Measurements from ENCODE around the gene THEM5.
"Not testable (repeated sequence)": the region's sequence is repeated elsewhere in the genome, so short reads cannot be mapped to it uniquely, and the experiment has no call there.

Gene THEM5

DNA sequence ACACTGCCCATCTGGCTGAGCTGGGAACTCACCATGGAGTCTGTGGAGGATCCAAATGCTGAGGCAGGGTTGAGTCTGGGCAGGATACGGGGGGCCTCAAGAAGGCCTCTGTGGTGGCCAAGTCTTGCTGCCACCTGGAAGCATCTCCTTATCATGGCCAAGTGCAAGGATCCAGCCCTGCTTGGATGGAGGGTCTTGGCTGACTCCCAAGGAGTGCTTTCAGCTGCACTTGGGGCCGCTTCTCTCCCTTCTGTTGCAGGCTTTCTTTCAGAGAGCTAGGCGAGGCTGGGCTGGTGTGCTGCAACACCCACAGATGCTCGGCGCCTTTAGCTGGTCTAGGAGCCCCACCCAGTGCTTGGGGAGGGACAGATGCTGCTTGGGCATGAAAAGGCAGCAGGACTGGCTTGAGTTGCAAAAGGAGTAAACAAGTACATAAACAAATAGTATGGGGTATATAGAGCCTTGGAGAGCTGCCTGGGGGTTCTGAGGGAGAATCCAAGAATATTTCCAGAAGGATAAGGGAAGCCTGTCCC lies at the start of gene THEM5:
Gene THEM5 (minus strand): TSS at position 302 of the 533 bp plus-strand sequence. CDS start 147 bp downstream, at position 155.
- DNase-seq: no peak

GRCh38 chr1:151902858-151903257 lies 49.3 kb upstream of the THEM5 start:
- DNase-seq: no peak

GRCh38 chr1:151900804-151901203 lies 47.3 kb upstream of the THEM5 start:
- not testable (repeated sequence) for DNase-seq

DNA sequence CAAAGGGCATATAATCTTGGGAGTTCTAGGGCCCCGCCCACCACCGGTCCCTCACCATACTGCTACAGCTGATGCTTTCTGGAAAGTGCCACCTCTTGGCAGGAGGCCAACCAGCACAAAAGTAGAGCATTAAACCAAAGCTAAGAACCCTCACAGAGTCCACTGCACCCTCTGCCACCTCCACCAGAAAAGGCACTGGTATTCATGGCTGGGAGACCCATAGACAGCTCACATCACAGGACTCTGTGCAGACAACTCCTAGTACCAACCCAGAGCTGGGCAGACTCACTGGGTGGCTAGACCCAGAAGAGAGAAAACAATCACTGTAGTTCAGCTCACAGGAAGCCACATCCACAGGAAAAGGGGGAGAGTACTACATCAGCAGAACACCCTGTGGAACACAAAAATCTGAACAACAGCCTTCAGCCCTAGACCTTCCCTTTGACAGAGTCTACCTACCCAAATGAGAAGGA lies 45.0 kb upstream of the THEM5 start:
- no peak for DNase-seq

DNA sequence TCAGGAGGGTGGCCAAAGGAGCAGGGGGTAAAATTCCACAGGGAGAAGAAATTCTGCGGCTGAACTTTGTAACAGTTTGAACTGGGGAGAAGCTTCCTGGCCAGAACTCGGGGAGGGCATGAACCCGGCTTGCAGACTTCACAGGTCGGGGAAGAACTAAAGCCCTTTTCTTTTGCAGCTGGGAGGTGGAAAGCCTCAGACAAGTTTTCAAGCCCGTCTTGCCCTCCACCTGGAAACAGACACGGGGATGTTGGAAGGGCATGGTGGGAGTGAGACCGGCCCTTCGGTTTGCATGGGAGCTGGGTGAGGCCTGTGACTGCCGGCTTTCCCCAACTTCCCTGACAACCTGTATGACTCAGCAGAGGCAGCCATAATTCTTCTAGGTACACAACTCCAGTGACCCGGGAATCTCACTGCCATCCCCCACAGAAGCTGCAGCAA lies 44.5 kb upstream of the THEM5 start:
- DNase-seq: no peak

DNA sequence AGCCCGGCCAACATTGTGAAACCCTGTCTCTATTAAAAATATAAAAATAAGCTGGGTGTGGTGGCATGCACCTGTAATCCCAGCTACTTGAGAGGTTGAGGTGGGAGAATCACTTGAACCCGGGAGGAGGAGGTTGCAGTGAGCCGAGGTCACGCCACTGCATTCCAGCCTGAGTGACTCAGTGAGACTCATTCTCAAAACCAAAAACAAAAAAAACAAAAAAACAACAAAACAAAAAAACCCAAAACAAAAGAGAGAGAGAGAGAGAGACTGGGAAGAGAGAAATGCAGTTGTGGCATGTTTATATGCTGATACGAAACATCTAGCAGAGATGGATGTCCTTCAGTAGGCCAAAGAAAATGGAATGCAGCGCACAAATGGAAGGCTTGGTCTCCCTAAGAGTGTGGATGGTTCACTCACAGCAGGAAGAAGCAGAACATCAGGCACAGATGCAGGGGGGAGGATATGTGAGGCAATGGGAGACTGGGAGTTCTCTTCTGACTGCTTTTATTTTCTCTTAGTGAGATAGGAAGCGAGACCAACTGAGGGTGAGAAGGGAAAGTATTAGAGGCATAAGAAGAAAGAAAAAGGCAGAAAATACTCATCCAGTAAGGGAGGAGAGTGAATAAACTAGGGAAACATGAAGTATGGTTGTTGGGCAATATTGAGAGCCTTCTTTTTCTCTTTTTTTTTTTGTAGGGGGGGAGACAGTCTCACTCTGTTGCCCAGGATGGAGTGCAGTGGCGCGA lies 39.8 kb upstream of the THEM5 start:
- DNase-seq: no peak

DNA sequence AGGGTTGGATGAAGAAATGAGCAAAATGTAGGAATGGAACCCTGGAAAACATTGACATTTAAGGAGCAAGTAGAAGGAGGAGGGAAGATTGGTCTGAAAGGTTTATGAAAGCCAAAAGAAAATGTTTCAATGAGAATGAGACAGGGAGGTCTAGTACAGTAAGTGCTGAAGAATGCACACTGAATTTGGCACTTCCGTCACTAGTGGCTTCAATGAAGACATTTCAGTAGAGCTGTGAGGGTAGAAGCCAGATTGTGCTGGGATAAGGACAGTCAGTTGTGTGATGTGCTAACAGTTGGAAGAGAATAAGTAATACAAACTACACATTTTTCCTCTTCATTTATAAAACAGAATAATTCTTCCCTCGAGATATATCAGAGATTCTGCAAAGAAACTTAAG lies 38.7 kb upstream of the THEM5 start:
- DNase-seq: no peak

DNA sequence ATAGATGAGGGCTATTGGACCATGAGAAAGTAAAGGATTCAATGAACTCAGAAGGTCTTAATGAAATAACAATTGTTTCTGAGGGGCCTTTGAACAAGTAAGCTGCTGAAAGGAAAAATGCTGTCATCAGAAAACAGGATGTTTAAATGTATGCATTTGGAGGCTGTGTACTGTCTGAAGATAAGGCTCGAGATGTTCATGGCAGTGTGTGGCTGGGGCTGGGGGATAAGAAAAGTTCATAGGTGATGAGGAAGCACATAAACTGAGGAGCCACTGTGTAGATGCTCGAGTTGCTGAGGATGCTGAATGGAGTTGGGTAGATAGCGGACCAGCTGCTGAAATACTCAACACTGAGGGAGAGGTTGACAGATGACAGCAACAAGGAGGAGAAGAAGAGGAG lies 38.0 kb upstream of the THEM5 start:
- DNase-seq: no peak

DNA sequence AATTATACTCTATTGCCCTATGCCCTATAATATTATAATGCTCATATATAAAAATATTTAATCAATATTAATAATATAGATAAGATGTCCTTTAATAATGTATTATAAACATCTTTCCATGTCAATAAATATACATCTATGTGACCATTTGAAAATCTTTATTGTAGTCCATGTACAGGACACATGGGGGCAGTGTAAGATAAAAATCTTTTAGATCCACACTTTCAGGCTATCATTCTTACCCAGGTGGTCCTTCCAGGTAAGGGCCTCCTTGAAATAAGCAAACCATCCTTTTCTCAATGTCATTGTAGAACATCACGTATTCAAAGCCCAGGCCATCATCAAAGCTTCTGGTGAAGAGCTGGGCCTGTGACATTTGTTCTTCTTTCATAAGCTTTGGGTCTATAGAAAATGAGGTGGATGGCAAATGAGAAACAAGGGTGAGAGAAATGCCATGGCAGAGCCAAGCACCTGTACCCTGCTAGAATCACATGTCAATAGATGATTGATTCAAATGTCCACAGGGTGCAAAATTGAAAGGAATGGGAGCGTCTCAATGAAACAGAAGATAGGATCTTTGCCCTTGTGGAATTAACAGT lies 35.6 kb upstream of the THEM5 start:
- no peak for DNase-seq

- no peak for DNase-seq
These were observed 33.5 kb upstream of the THEM5 start for GRCh38 chr1:151887028-151887427.

DNA sequence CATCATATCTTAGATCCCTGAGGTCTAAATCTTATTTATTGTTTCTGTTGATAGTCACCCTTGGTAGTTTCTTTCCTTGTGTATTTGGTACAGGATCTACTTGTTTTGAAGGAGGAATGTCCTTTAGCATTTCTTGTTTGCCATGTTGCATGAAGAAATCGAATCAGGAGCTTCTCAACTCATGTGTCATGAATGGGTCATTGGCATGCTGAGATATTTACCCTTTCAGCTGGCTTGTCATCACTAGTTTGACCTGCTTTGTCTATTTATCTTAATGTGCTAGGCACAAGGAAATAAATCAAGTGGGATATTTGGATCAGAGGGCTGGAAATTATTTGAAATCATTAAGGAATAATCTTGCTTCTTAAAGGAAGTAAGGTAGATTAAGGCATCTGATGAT lies 32.0 kb upstream of the THEM5 start:
- DNase-seq: no peak

GRCh38 chr1:151884879-151885278 lies 31.4 kb upstream of the THEM5 start:
- DNase-seq: not testable (repeated sequence)

GRCh38 chr1:151884445-151884844 lies 30.9 kb upstream of the THEM5 start:
- DNase-seq: not testable (repeated sequence)

DNA sequence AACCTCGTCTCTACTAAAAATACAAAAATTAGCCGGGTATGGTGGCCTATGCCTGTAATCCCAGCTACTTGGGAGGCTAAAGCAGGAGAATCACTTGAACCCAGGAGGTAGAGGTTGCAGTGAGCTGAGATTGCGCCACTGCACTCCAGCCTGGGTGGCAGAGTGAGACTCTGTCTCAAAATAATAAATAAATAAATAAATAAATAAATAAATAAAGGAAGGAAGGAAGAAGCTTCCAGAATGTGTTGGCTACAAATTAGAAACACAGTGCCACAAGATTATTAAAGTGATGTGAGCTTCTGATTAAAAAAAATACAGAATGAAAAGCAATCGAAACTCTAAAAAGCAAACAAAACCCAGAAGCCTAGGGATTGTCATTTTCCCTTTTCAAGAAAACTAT lies 30.4 kb upstream of the THEM5 start:
- DNase-seq: not testable (repeated sequence)

GRCh38 chr1:151882918-151883317 lies 29.4 kb upstream of the THEM5 start:
- not testable (repeated sequence) for DNase-seq

DNA sequence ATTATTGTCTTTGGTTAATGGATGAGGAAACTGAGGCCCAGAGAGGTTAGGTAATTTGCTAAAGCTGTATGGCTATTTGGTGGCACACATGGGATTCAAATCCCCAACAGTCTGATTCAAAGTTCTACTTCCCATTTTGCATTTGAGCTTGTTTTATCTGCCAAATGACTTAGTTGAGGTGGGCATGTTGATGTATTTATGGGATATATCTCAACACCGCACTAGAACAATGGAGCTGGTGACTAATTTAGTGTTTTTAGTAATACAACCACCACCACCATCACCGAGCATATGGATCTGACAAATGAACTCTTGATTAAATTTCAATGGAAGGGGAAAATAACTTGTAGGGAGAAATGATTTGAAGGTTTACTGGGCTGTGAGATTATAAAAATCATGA lies 29.0 kb upstream of the THEM5 start:
- no peak for DNase-seq

DNA sequence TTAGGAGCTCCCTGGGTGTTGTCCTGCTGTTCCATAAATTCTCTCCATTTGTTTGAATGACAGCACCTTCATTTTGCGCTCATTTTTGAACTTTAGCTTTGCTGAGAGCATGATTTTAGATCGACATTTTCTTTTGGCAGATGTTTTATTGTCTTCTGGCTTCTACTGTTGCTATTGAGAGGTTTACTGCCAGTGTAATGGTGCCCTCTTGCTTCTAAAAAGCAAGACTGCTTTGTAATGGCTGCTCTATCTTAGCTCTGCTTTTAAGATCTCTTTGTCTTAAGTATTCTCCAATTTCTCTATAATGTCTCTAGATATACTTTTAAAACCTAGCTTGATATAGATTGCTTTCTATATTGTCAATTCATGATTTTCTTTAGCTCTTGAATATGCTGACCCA lies 28.0 kb upstream of the THEM5 start:
- DNase-seq: no peak

- DNase-seq: no peak
These were observed 22.0 kb upstream of the THEM5 start for GRCh38 chr1:151875419-151876097.

GRCh38 chr1:151872776-151873175 lies 19.3 kb upstream of the THEM5 start:
- DNase-seq: not testable (repeated sequence)

- DNase-seq: no peak
These were observed 17.9 kb upstream of the THEM5 start for GRCh38 chr1:151871284-151872030.

GRCh38 chr1:151868486-151868885 lies 15.0 kb upstream of the THEM5 start:
- no peak for DNase-seq

GRCh38 chr1:151867765-151868411 lies 14.4 kb upstream of the THEM5 start:
- DNase-seq: no peak

Data from NCI-H1417 treated with DMSO at 0.1 percent for 48 hours (cell line).